Memory B cell (primary cell): Measurements from ENCODE around the gene MTMR3.

ENCODE experiments used
- ATAC-seq: fragments of 150-1000 bp; cut with Tn5 transposase; 2 replicates; pipeline ENCODE4 v1.10.0; 2021; ENCODE audit warnings: low read depth, mild to moderate bottlenecking, moderate library complexity
- DNase-seq, 2 donors: peaks; one replicate each; pipeline ENCODE4 v3.0.0; 2022; ENCODE audit warnings: low spot score in 2 of 2
- H3K27ac Mint-ChIP-seq: one replicate; pipeline ENCODE4 v1.8.0; 2022; ENCODE audit warnings: mild to moderate bottlenecking, moderate library complexity, mixed read lengths
- H3K27me3 Mint-ChIP-seq: one replicate; pipeline ENCODE4 v1.8.0; 2022; ENCODE audit warnings: mixed read lengths
- H3K36me3 Mint-ChIP-seq: one replicate; pipeline ENCODE4 v1.8.0; 2022; ENCODE audit warnings: mild to moderate bottlenecking, mixed read lengths
- H3K4me1 Mint-ChIP-seq: one replicate; pipeline ENCODE4 v1.8.0; 2022; ENCODE audit warnings: mixed read lengths
- H3K4me3 Mint-ChIP-seq: one replicate; pipeline ENCODE4 v1.8.0; 2022; ENCODE audit warnings: mild to moderate bottlenecking, moderate library complexity, mixed read lengths
- H3K9me3 Mint-ChIP-seq: one replicate; pipeline ENCODE4 v1.8.0; 2022; ENCODE audit warnings: mixed read lengths

MTMR3 gene

GRCh38 chr22:30015846-30016245 is 132.9 kb downstream of the MTMR3 start:
- H3K27me3 Mint-ChIP-seq, result no peaks in the 10 kb centered on the region
- peaks cover 49% of the 10 kb centered on the region for H3K36me3 Mint-ChIP-seq
- DNase-seq (no peak), ATAC-seq (no peak)
- no peaks in the 10 kb centered on the region for H3K4me1 Mint-ChIP-seq
- no peak overlapping the region for H3K27ac Mint-ChIP-seq
- no peaks in the 10 kb centered on the region for H3K9me3 Mint-ChIP-seq
- no peak overlapping the region for H3K4me3 Mint-ChIP-seq

- Mint-ChIP-seq H3K27me3 (no peaks in the 10 kb centered on the region), H3K4me3 (no peak overlapping the region), H3K36me3 (peaks cover 47% of the 10 kb centered on the region), H3K4me1 (no peaks in the 10 kb centered on the region), H3K9me3 (no peaks in the 10 kb centered on the region), H3K27ac (no peak overlapping the region)
- DNase-seq, result no peak
- no peak for ATAC-seq
These were observed 133.6 kb downstream of the MTMR3 start for GRCh38 chr22:30016596-30016995.

GRCh38 chr22:30017375-30018223 is 134.6 kb downstream of the MTMR3 start:
- Mint-ChIP-seq H3K9me3 (no peaks in the 10 kb centered on the region), H3K4me3 (no peak overlapping the region), H3K27ac (no peak overlapping the region), H3K4me1 (no peaks in the 10 kb centered on the region), H3K36me3 (peaks cover 51% of the 10 kb centered on the region), H3K27me3 (no peaks in the 10 kb centered on the region)
- no peak for DNase-seq
- no peak for ATAC-seq

- Mint-ChIP-seq H3K4me3 (no peak overlapping the region), H3K9me3 (no peaks in the 10 kb centered on the region), H3K27ac (no peak overlapping the region), H3K36me3 (peaks cover 46% of the 10 kb centered on the region), H3K4me1 (no peaks in the 10 kb centered on the region), H3K27me3 (no peaks in the 10 kb centered on the region)
- DNase-seq (no peak), ATAC-seq (no peak)
These were observed 137.5 kb downstream of the MTMR3 start for GRCh38 chr22:30020511-30020910.

- DNase-seq (no peak), ATAC-seq (no peak)
- peaks cover 43% of the 10 kb centered on the region for H3K36me3 Mint-ChIP-seq
- no peak overlapping the region for H3K4me3 Mint-ChIP-seq
- no peaks in the 10 kb centered on the region for H3K27me3 Mint-ChIP-seq
- H3K27ac Mint-ChIP-seq, result no peak overlapping the region
- H3K9me3 Mint-ChIP-seq, result no peaks in the 10 kb centered on the region
- no peaks in the 10 kb centered on the region for H3K4me1 Mint-ChIP-seq
These were observed 138.4 kb downstream of the MTMR3 start for GRCh38 chr22:30021338-30021737.

GRCh38 chr22:30021881-30022619 is 139.1 kb downstream of the MTMR3 start:
- H3K27me3 Mint-ChIP-seq, result no peaks in the 10 kb centered on the region
- no peak for ATAC-seq
- no peaks in the 10 kb centered on the region for H3K4me1 Mint-ChIP-seq
- peaks cover 40% of the 10 kb centered on the region for H3K36me3 Mint-ChIP-seq
- H3K4me3 Mint-ChIP-seq, result no peak overlapping the region
- no peak for DNase-seq
- H3K9me3 Mint-ChIP-seq, result no peaks in the 10 kb centered on the region
- H3K27ac Mint-ChIP-seq, result no peak overlapping the region

GRCh38 chr22:30023099-30023660 is 140.2 kb downstream of the MTMR3 start:
- no peaks in the 10 kb centered on the region for H3K9me3 Mint-ChIP-seq
- DNase-seq (no peak), ATAC-seq (no peak)
- H3K4me3 Mint-ChIP-seq, result no peak overlapping the region
- H3K36me3 Mint-ChIP-seq, result peaks cover 37% of the 10 kb centered on the region
- no peaks in the 10 kb centered on the region for H3K4me1 Mint-ChIP-seq
- no peaks in the 10 kb centered on the region for H3K27me3 Mint-ChIP-seq
- no peak overlapping the region for H3K27ac Mint-ChIP-seq

- Mint-ChIP-seq H3K27ac (no peak overlapping the region), H3K27me3 (no peaks in the 10 kb centered on the region), H3K4me1 (no peaks in the 10 kb centered on the region), H3K36me3 (peaks cover 39% of the 10 kb centered on the region), H3K9me3 (no peaks in the 10 kb centered on the region), H3K4me3 (no peak overlapping the region)
- DNase-seq (no peak), ATAC-seq (no peak)
These were observed 141.3 kb downstream of the MTMR3 start for GRCh38 chr22:30024231-30024630.

- no peak for ATAC-seq
These were observed 142.2 kb downstream of the MTMR3 start for GRCh38 chr22:30025221-30025620.

GRCh38 chr22:30026756-30027155 is 143.8 kb downstream of the MTMR3 start:
- Mint-ChIP-seq H3K4me3 (no peak overlapping the region), H3K4me1 (no peaks in the 10 kb centered on the region), H3K36me3 (peaks cover 30% of the 10 kb centered on the region), H3K27me3 (no peaks in the 10 kb centered on the region), H3K9me3 (no peaks in the 10 kb centered on the region), H3K27ac (no peak overlapping the region)
- DNase-seq, result no peak
- ATAC-seq, result no peak

More at GRCh38 chr22:30025221-30025620, 142.2 kb downstream of the MTMR3 start:
- no peaks in the 10 kb centered on the region for H3K9me3 Mint-ChIP-seq
- no peak overlapping the region for H3K27ac Mint-ChIP-seq
- no peaks in the 10 kb centered on the region for H3K4me1 Mint-ChIP-seq
- no peak overlapping the region for H3K4me3 Mint-ChIP-seq
- H3K36me3 Mint-ChIP-seq, result peaks cover 32% of the 10 kb centered on the region
- DNase-seq, result no peak
- no peaks in the 10 kb centered on the region for H3K27me3 Mint-ChIP-seq

GRCh38 chr22:30027169-30027568 is 144.2 kb downstream of the MTMR3 start:
- H3K27me3 Mint-ChIP-seq, result no peaks in the 10 kb centered on the region
- no peaks in the 10 kb centered on the region for H3K9me3 Mint-ChIP-seq
- H3K4me3 Mint-ChIP-seq, result no peak overlapping the region
- DNase-seq (no peak), ATAC-seq (no peak)
- H3K27ac Mint-ChIP-seq, result no peak overlapping the region
- peaks cover 28% of the 10 kb centered on the region for H3K36me3 Mint-ChIP-seq
- no peaks in the 10 kb centered on the region for H3K4me1 Mint-ChIP-seq

- Mint-ChIP-seq H3K36me3 (peaks cover 23% of the 10 kb centered on the region), H3K27ac (no peak overlapping the region), H3K4me1 (no peaks in the 10 kb centered on the region), H3K27me3 (no peaks in the 10 kb centered on the region), H3K9me3 (no peaks in the 10 kb centered on the region), H3K4me3 (no peak overlapping the region)
- DNase-seq (no peak), ATAC-seq (no peak)
These were observed 144.8 kb downstream of the MTMR3 start for GRCh38 chr22:30027791-30028190.

GRCh38 chr22:30028731-30029130 is 145.8 kb downstream of the MTMR3 start:
- DNase-seq (no peak), ATAC-seq (no peak)
- no peaks in the 10 kb centered on the region for H3K9me3 Mint-ChIP-seq
- peaks cover 15% of the 10 kb centered on the region for H3K36me3 Mint-ChIP-seq
- H3K4me3 Mint-ChIP-seq, result no peak overlapping the region
- no peaks in the 10 kb centered on the region for H3K27me3 Mint-ChIP-seq
- H3K27ac Mint-ChIP-seq, result no peak overlapping the region
- no peaks in the 10 kb centered on the region for H3K4me1 Mint-ChIP-seq

- ATAC-seq (no peak), DNase-seq (no peak)
- H3K9me3 Mint-ChIP-seq, result no peaks in the 10 kb centered on the region
- H3K4me1 Mint-ChIP-seq, result no peaks in the 10 kb centered on the region
- no peak overlapping the region for H3K27ac Mint-ChIP-seq
- H3K27me3 Mint-ChIP-seq, result no peaks in the 10 kb centered on the region
- no peak overlapping the region for H3K4me3 Mint-ChIP-seq
- H3K36me3 Mint-ChIP-seq, result peaks cover 13% of the 10 kb centered on the region
These were observed 146.5 kb downstream of the MTMR3 start for GRCh38 chr22:30029512-30029911.
